OCI-LY1 (cell line): Measurements from ENCODE around the gene RASGRF2.

Experiments
- H2AFZ ChIP-seq: fragments of 200-600 bp; sonication (generic), shearing (Covaris generic); 2 replicates; pipeline ENCODE4 v1.6.0; 2014; ENCODE audit warnings: antibody characterized with exemption, mild to moderate bottlenecking, low read length
- H3F3A ChIP-seq: fragments of 200-600 bp; sonication (generic), shearing (Covaris generic); 2 replicates; pipeline ENCODE4 v1.6.0; 2014; ENCODE audit warnings: mild to moderate bottlenecking, antibody characterized with exemption, low read length, moderate library complexity; ENCODE audit not compliant: insufficient read depth
- H3K27ac ChIP-seq: fragments of 200-600 bp; sonication (generic); 2 replicates; pipeline ENCODE4 v1.5.1; 2014; ENCODE audit warnings: low read length, mixed run types, mild to moderate bottlenecking, low read depth; ENCODE audit not compliant: poor library complexity, severe bottlenecking
- H3K27me3 ChIP-seq: fragments of 200-600 bp; sonication (generic); 2 replicates; pipeline ENCODE4 v1.6.0; 2014; ENCODE audit warnings: antibody characterized with exemption, mild to moderate bottlenecking, low read length, moderate library complexity; ENCODE audit not compliant: insufficient read depth
- H3K36me3 ChIP-seq: fragments of 200-600 bp; sonication (generic); 2 replicates; pipeline ENCODE4 v1.6.1; 2014; ENCODE audit warnings: mild to moderate bottlenecking, antibody characterized with exemption, low read length, moderate library complexity, mixed read lengths; ENCODE audit not compliant: insufficient read depth
- H3K4me1 ChIP-seq: fragments of 200-600 bp; sonication (generic); 2 replicates; pipeline ENCODE4 v1.5.1; 2014; ENCODE audit warnings: mild to moderate bottlenecking, low read length, moderate library complexity; ENCODE audit not compliant: insufficient read depth, severe bottlenecking
- H3K4me2 ChIP-seq: fragments of 200-600 bp; sonication (generic), shearing (Covaris generic); 2 replicates; pipeline ENCODE4 v1.6.1; 2014; ENCODE audit warnings: low read length
- H3K4me3 ChIP-seq: fragments of 200-600 bp; sonication (generic); 2 replicates; pipeline ENCODE4 v1.5.1; 2014; ENCODE audit warnings: low read length, low read depth, mild to moderate bottlenecking, mixed read lengths; ENCODE audit not compliant: poor library complexity, severe bottlenecking
- H3K79me2 ChIP-seq: fragments of 200-600 bp; shearing (Covaris generic); 2 replicates; pipeline ENCODE4 v1.6.1; 2016; ENCODE audit warnings: mixed run types, low read length, mixed read lengths; ENCODE audit not compliant: insufficient read depth
- H3K9ac ChIP-seq: fragments of 200-600 bp; sonication (generic), shearing (Covaris generic); 2 replicates; pipeline ENCODE4 v1.6.1; 2014; ENCODE audit warnings: mild to moderate bottlenecking, low read length, mixed read lengths
- H3K9me2 ChIP-seq: fragments of 200-600 bp; sonication (generic), shearing (Covaris generic); 2 replicates; pipeline ENCODE4 v1.6.1; 2014; ENCODE audit warnings: low read depth, mild to moderate bottlenecking, low read length, mixed read lengths
- H3K9me3 ChIP-seq: fragments of 200-600 bp; shearing (Covaris generic); 2 replicates; pipeline ENCODE4 v1.6.1; 2014; ENCODE audit warnings: low read length, mixed read lengths
- H4K20me1 ChIP-seq: fragments of 200-600 bp; sonication (generic), shearing (Covaris generic); 2 replicates; pipeline ENCODE4 v1.6.0; 2016; ENCODE audit warnings: mild to moderate bottlenecking, low read length; ENCODE audit not compliant: insufficient read depth
- CTCF ChIP-seq: fragments of 200-600 bp; sonication (generic), shearing (Covaris generic); IDR thresholded peaks from 2 replicates; pipeline ENCODE4 v1.5.1; 2017; ENCODE audit warnings: mild to moderate bottlenecking, antibody characterized with exemption, low read length, moderate library complexity, mixed read lengths
- EZH2 ChIP-seq: fragments of 200-600 bp; sonication (generic), shearing (Covaris generic); IDR thresholded peaks from 2 replicates; pipeline ENCODE4 v1.8.0; 2017; ENCODE audit warnings: borderline replicate concordance, mixed run types, mild to moderate bottlenecking, antibody characterized with exemption, low read length, moderate library complexity, mixed read lengths

The RASGRF2 gene

GRCh38 chr5:81233080-81233634, 273.0 kb downstream of the RASGRF2 start, which contains the start of gene CKMT2:
Gene CKMT2 (plus strand): TSS chr5:81233322. CDS start chr5:81251133, 17,811 bp downstream.
- no peaks in the 10 kb centered on the region for H3K4me1 ChIP-seq
- no peaks in the 10 kb centered on the region for H4K20me1 ChIP-seq
- H3K9me3 ChIP-seq: no peaks in the 10 kb centered on the region
- no peak within 1 kb of the TSS for H2AFZ ChIP-seq
- H3K9ac ChIP-seq: no peak within 1 kb of the TSS
- no peak within 1 kb of the TSS for H3K4me3 ChIP-seq
- H3K36me3 ChIP-seq: no peaks in the 10 kb centered on the region
- no peak for TF ChIP-seq EZH2
- no peak for TF ChIP-seq CTCF
- no peak within 1 kb of the TSS for H3K27ac ChIP-seq
- no peaks in the 10 kb centered on the region for H3K9me2 ChIP-seq
- H3F3A ChIP-seq: no peaks in the 10 kb centered on the region
- H3K27me3 ChIP-seq: no peaks in the 10 kb centered on the region
- no peak within 1 kb of the TSS for H3K4me2 ChIP-seq
- H3K79me2 ChIP-seq: no peaks in the 10 kb centered on the region

- no peaks in the 10 kb centered on the region for H3K27me3 ChIP-seq
- no peaks in the 10 kb centered on the region for H3K9me3 ChIP-seq
- H3F3A ChIP-seq: no peaks in the 10 kb centered on the region
- H3K9ac ChIP-seq: no peak overlapping the region
- no peaks in the 10 kb centered on the region for H3K79me2 ChIP-seq
- H3K4me3 ChIP-seq: no peak overlapping the region
- no peak overlapping the region for H3K27ac ChIP-seq
- H4K20me1 ChIP-seq: no peaks in the 10 kb centered on the region
- H3K9me2 ChIP-seq: no peaks in the 10 kb centered on the region
- H3K4me2 ChIP-seq: no peak overlapping the region
- no peak for TF ChIP-seq EZH2
- no peak for TF ChIP-seq CTCF
- no peak overlapping the region for H2AFZ ChIP-seq
- no peaks in the 10 kb centered on the region for H3K36me3 ChIP-seq
- no peaks in the 10 kb centered on the region for H3K4me1 ChIP-seq
These were observed 274.1 kb downstream of the RASGRF2 start for GRCh38 chr5:81234299-81234698.

GRCh38 chr5:81234801-81235200, 274.6 kb downstream of the RASGRF2 start:
- no peak overlapping the region for H3K4me3 ChIP-seq
- no peak for TF ChIP-seq EZH2
- no peak for TF ChIP-seq CTCF
- H3K36me3 ChIP-seq: no peaks in the 10 kb centered on the region
- no peaks in the 10 kb centered on the region for H3F3A ChIP-seq
- no peak overlapping the region for H3K27ac ChIP-seq
- no peaks in the 10 kb centered on the region for H3K4me1 ChIP-seq
- H3K79me2 ChIP-seq: no peaks in the 10 kb centered on the region
- no peaks in the 10 kb centered on the region for H3K9me3 ChIP-seq
- H2AFZ ChIP-seq: no peak overlapping the region
- no peaks in the 10 kb centered on the region for H3K27me3 ChIP-seq
- no peaks in the 10 kb centered on the region for H4K20me1 ChIP-seq
- H3K4me2 ChIP-seq: no peak overlapping the region
- H3K9me2 ChIP-seq: no peaks in the 10 kb centered on the region
- no peak overlapping the region for H3K9ac ChIP-seq
